GM23338 (cell line): ENCODE results near the gene U2SURP. TPM values are rescaled to one million over a fixed set of nuclear protein-coding genes. Genes with fewer than 3 reads are reported as not detected.

Experiments used
- ATAC-seq: fragments of 200-7000 bp; cut with Tn5 transposase; 3 replicates; pipeline ENCODE4 v1.9.1; 2020
- DNase-seq: peaks from one replicate; pipeline ENCODE4 v3.0.0-alpha.2; 2015; ENCODE audit warnings: low spot score
- H2AFZ ChIP-seq: fragments of 200-600 bp; sonication (generic); 2 replicates; pipeline ENCODE4 v1.8.0; 2016; ENCODE audit warnings: antibody characterized with exemption, mild to moderate bottlenecking, moderate library complexity
- H3F3A ChIP-seq: fragments of 200-600 bp; sonication (generic); replicated peaks from 2 replicates; pipeline ENCODE4 v1.8.0; 2017; ENCODE audit warnings: antibody characterized with exemption, mixed run types, low read depth
- H3K27ac ChIP-seq: fragments of 200-600 bp; sonication (generic); 2 replicates; pipeline ENCODE4 v1.6.1; 2016; ENCODE audit warnings: low read depth
- H3K27me3 ChIP-seq: fragments of 200-600 bp; sonication (generic); 2 replicates; pipeline ENCODE4 v1.8.0; 2016; ENCODE audit warnings: mild to moderate bottlenecking, mixed run types, moderate library complexity; ENCODE audit not compliant: insufficient read depth
- H3K36me3 ChIP-seq: fragments of 200-600 bp; sonication (generic); 2 replicates; pipeline ENCODE4 v1.8.0; 2016; ENCODE audit warnings: mild to moderate bottlenecking; ENCODE audit not compliant: insufficient read depth
- H3K4me1 ChIP-seq: fragments of 200-600 bp; sonication (generic); 2 replicates; pipeline ENCODE4 v1.8.0; 2016; ENCODE audit warnings: mild to moderate bottlenecking, moderate library complexity; ENCODE audit not compliant: insufficient read depth
- H3K4me2 ChIP-seq: fragments of 200-600 bp; sonication (generic); 2 replicates; pipeline ENCODE4 v1.7.1; 2017; ENCODE audit warnings: mixed run types
- H3K4me3 ChIP-seq: fragments of 200-600 bp; sonication (generic); 2 replicates; pipeline ENCODE4 v1.6.1; 2016; ENCODE audit warnings: mixed run types
- H3K79me2 ChIP-seq: fragments of 200-600 bp; sonication (generic); replicated peaks from 2 replicates; pipeline ENCODE4 v1.8.0; 2017; ENCODE audit warnings: mild to moderate bottlenecking; ENCODE audit not compliant: insufficient read depth
- H3K9me2 ChIP-seq: fragments of 200-600 bp; sonication (generic); 2 replicates; pipeline ENCODE4 v1.8.0; 2017; ENCODE audit not compliant: insufficient read depth
- H4K20me1 ChIP-seq: fragments of 200-600 bp; sonication (generic); replicated peaks from 2 replicates; pipeline ENCODE4 v1.8.0; 2017; ENCODE audit warnings: mild to moderate bottlenecking; ENCODE audit not compliant: insufficient read depth
- H3K27ac Mint-ChIP-seq: 2 replicates; pipeline ENCODE4 v1.8.0; 2020; ENCODE audit warnings: inconsistent platforms, mild to moderate bottlenecking, moderate library complexity, mixed read lengths
- H3K27me3 Mint-ChIP-seq: 3 replicates; pipeline ENCODE4 v1.8.0; 2022; ENCODE audit warnings: low read depth, mild to moderate bottlenecking, moderate library complexity, mixed read lengths, inconsistent platforms; ENCODE audit not compliant: insufficient read depth, poor library complexity
- H3K36me3 Mint-ChIP-seq: 3 replicates; pipeline ENCODE4 v1.8.0; 2021; ENCODE audit warnings: low read depth, mild to moderate bottlenecking, inconsistent platforms, moderate library complexity, mixed read lengths
- H3K4me1 Mint-ChIP-seq: 3 replicates; pipeline ENCODE4 v1.8.0; 2020; ENCODE audit warnings: mild to moderate bottlenecking, inconsistent platforms, mixed read lengths
- H3K4me3 Mint-ChIP-seq: 3 replicates; pipeline ENCODE4 v1.8.0; 2021; ENCODE audit warnings: moderate library complexity, mild to moderate bottlenecking, inconsistent platforms, mixed read lengths
- H3K9me3 Mint-ChIP-seq: 3 replicates; pipeline ENCODE4 v1.8.0; 2020; ENCODE audit warnings: moderate library complexity, mild to moderate bottlenecking, inconsistent platforms, mixed read lengths
- CREB1 ChIP-seq: fragments of 250-450 bp; sonication (Bioruptor Pico); IDR thresholded peaks from 2 replicates; pipeline ENCODE4 v1.5.0; 2020; ENCODE audit warnings: low read depth, mild to moderate bottlenecking, moderate library complexity
- CTCF ChIP-seq, 2 experiments: fragments of 200-600 bp in 1 of 2; sonication (generic) in 1 of 2; conservative IDR thresholded peaks; 2 replicates each; pipeline versions ENCODE4 v1.5.1 to v1.6.1; 2016 to 2017; ENCODE audit warnings: antibody characterized with exemption in 2 of 2, low read depth in 2 of 2, mild to moderate bottlenecking in 2 of 2, moderate library complexity in 1 of 2
- ETS1 ChIP-seq: IDR thresholded peaks from 2 replicates; pipeline ENCODE4 v1.6.1; 2016; ENCODE audit warnings: antibody characterized with exemption
- EZH2 ChIP-seq: fragments of 200-600 bp; sonication (generic); IDR thresholded peaks from one replicate; pipeline ENCODE4 v1.8.0; 2017; ENCODE audit warnings: antibody characterized with exemption, mild to moderate bottlenecking, low read depth; ENCODE audit not compliant: unreplicated experiment
- EZH2phosphoT487 ChIP-seq: fragments of 200-600 bp; sonication (generic); IDR thresholded peaks from one replicate; pipeline ENCODE4 v1.8.1; 2018; ENCODE audit warnings: antibody characterized with exemption; ENCODE audit not compliant: unreplicated experiment
- JUNB ChIP-seq: IDR thresholded peaks from one replicate; pipeline ENCODE4 v1.6.1; 2016; ENCODE audit warnings: antibody characterized with exemption; ENCODE audit not compliant: unreplicated experiment
- NANOG ChIP-seq: IDR thresholded peaks from 2 replicates; pipeline ENCODE4 v1.6.1; 2016; ENCODE audit warnings: antibody characterized with exemption, borderline replicate concordance
- POLR2AphosphoS5 ChIP-seq: IDR thresholded peaks from 2 replicates; pipeline ENCODE4 v1.6.1; 2016; ENCODE audit warnings: antibody characterized with exemption, low read depth
- REST ChIP-seq: IDR thresholded peaks from one replicate; pipeline ENCODE4 v1.6.1; 2018; ENCODE audit warnings: antibody characterized with exemption; ENCODE audit not compliant: unreplicated experiment
- STAT1 ChIP-seq: IDR thresholded peaks from one replicate; pipeline ENCODE4 v1.6.1; 2016; ENCODE audit warnings: antibody characterized with exemption; ENCODE audit not compliant: unreplicated experiment
- ZNF114 ChIP-seq: fragments of 250-450 bp; sonication (Bioruptor Pico); IDR thresholded peaks from 2 replicates; pipeline ENCODE4 v1.5.0; 2020; ENCODE audit warnings: mild to moderate bottlenecking, moderate library complexity
- ZNF331 ChIP-seq: fragments of 250-450 bp; sonication (Bioruptor Pico); IDR thresholded peaks from 2 replicates; pipeline ENCODE4 v1.5.0; 2020; ENCODE audit warnings: low read depth, mild to moderate bottlenecking, moderate library complexity
- ZNF462 ChIP-seq: fragments of 250-450 bp; sonication (Bioruptor Pico); IDR thresholded peaks from 2 replicates; pipeline ENCODE4 v1.5.0; 2020; ENCODE audit warnings: mild to moderate bottlenecking, moderate library complexity
- polyA plus RNA-seq: library from polyadenylated mRNA; unstranded; fragments of >200 nt; fragmentation: Nextera tagmentation; extraction: Ambion mirVana; gene quantifications from 2 replicates; pipeline ENCODE4 v1.2.1, GENCODE V29; 2016
- total RNA-seq: library from RNA; depleted of rRNA; stranded (reverse); fragments of >200 nt; shearing (Covaris generic); gene quantifications from 2 replicates; pipeline ENCODE4 v1.2.3, GENCODE V29; 2014

U2SURP gene
- total and polyA plus RNA-seq, 2 experiments from 2014 or later, result 116 to 372 TPM

GRCh38 chr3:143083781-143084180 is 82.4 kb downstream of the U2SURP start:
- H4K20me1 ChIP-seq, result no peaks in the 10 kb centered on the region
- ATAC-seq (no peak), DNase-seq (no peak)
- H3K4me3 Mint-ChIP-seq, result no peak overlapping the region
- H3K9me3 Mint-ChIP-seq, result peaks cover 37% of the 10 kb centered on the region
- H3K36me3 ChIP-seq, result no peaks in the 10 kb centered on the region
- H3K79me2 ChIP-seq, result no peaks in the 10 kb centered on the region
- no peaks in the 10 kb centered on the region for H3F3A ChIP-seq
- peaks cover 6% of the 10 kb centered on the region; the same call in 2 of the 3 replicates for H3K4me1 Mint-ChIP-seq
- no peak overlapping the region for H3K27ac ChIP-seq
- H2AFZ ChIP-seq, result no peak overlapping the region
- no peaks in the 10 kb centered on the region for H3K27me3 ChIP-seq
- H3K4me3 ChIP-seq, result no peak overlapping the region
- H3K36me3 Mint-ChIP-seq, result peaks cover 19% of the 10 kb centered on the region
- no peak overlapping the region for H3K27ac Mint-ChIP-seq
- no peak for TF ChIP-seq EZH2phosphoT487
- TF ChIP-seq ZNF114 (CRISPR knock-in tag), result no peak
- TF ChIP-seq REST, result no peak
- no peak for TF ChIP-seq CTCF (conservative IDR thresholded peaks at IDR 0.05; ENCODE audit: low read depth in 2 of 2)
- no peak for TF ChIP-seq STAT1
- TF ChIP-seq EZH2, result no peak
- TF ChIP-seq ZNF331 (CRISPR knock-in tag), result no peak
- TF ChIP-seq CREB1 (CRISPR knock-in tag), result no peak
- TF ChIP-seq JUNB, result no peak
- TF ChIP-seq ZNF462, result no peak
- no peak for TF ChIP-seq ETS1
- no peak for TF ChIP-seq POLR2AphosphoS5
- no peak for TF ChIP-seq NANOG
- no peak overlapping the region for H3K4me2 ChIP-seq
- no peaks in the 10 kb centered on the region for H3K9me2 ChIP-seq
- H3K27me3 Mint-ChIP-seq, result peaks cover 5% of the 10 kb centered on the region
- no peaks in the 10 kb centered on the region for H3K4me1 ChIP-seq
